ENCODE results near the gene FRYL. TPM values are rescaled to one million over a fixed set of nuclear protein-coding genes. Genes with fewer than 3 reads are reported as not detected.

The FRYL gene
- total and polyA plus RNA-seq, 2 of the 8 experiments (the other 6 are each of a cell fraction or from before 2014, with no cell fraction given) = 8.0 to 36.5 TPM

DNA sequence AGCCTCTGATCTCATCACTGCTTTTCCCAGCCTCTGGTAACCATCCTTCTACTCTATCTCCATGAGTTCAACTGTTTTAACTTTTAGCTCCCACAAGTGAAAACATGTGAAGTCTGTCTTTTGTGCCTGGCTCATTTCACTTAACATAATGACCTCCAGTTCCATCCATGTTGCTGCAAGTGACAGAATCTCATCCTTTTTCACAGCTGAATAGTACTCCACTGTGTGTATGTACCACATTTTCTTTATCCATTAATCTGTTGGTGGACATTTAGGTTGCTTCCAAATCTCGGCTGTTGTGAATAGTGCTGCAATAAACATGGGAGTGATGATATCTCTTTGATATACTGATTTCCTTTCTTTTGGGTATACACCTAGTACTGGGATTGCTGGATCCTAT, 109.5 kb downstream of the FRYL start:
- Histone ChIP-seq H3K14ac (ENCODE audit: insufficient read length) (no peak overlapping the region), H3K4me3 (ENCODE audit: extremely low read depth in 1 of 4, insufficient read depth in 2 of 4, low read depth in 3 of 4, low read length in 4 of 4) (no peak overlapping the region), H2BK120ac (replicated peaks; ENCODE audit: low read depth, low read length) (no peak overlapping the region), H3K36me3 (ENCODE audit: control insufficient read depth in 2 of 4, insufficient read depth in 4 of 4, low read length in 3 of 4) (no peaks in the 10 kb centered on the region), H2BK5ac (ENCODE audit: low read depth, low read length) (no peak overlapping the region), H3K23ac (ENCODE audit: insufficient read length) (no peak overlapping the region), H2BK15ac (ENCODE audit: low read length) (no peak overlapping the region), H3K56ac (replicated peaks; ENCODE audit: insufficient read length, low read depth, low read length) (no peak overlapping the region), H3K27ac (ENCODE audit: low read depth, low read length) (no peak overlapping the region), H2AFZ (ENCODE audit: low read length) (no peak overlapping the region), H3K79me1 (ENCODE audit: low read depth, low read length) (peaks cover 3% of the 10 kb centered on the region; the same call in 1 of the 2 replicates), H2AK5ac (ENCODE audit: low read depth, low read length) (no peak overlapping the region), H3K27me3 (replicated peaks in 1 of 4; ENCODE audit: control insufficient read depth in 3 of 4, extremely low read depth in 1 of 4, insufficient read depth in 3 of 4, low read length in 3 of 4) (no peaks in the 10 kb centered on the region), H3K79me2 (ENCODE audit: control insufficient read depth in 1 of 2, insufficient read depth in 2 of 2, low read length in 2 of 2) (peaks cover 0 to 20% of the 10 kb centered on the region in 2 experiments; a peak in 2 of 4 replicates), H2BK20ac (ENCODE audit: low read length) (no peak overlapping the region), H2BK12ac (ENCODE audit: low read depth, low read length) (no peak overlapping the region), H3K4ac (replicated peaks; ENCODE audit: insufficient read length, low read depth, low read length) (no peak overlapping the region), H3K4me1 (replicated peaks in 1 of 4; ENCODE audit: control insufficient read depth in 3 of 4, insufficient read depth in 4 of 4, low read length in 3 of 4) (no peaks in the 10 kb centered on the region), H3K9ac (replicated peaks in 1 of 4; ENCODE audit: extremely low read depth in 1 of 4, low read depth in 3 of 4, low read length in 3 of 4) (no peak overlapping the region), H3K23me2 (ENCODE audit: low read depth, low read length) (no peaks in the 10 kb centered on the region), H4K8ac (ENCODE audit: extremely low read depth, insufficient read depth, low read length) (no peak overlapping the region), H3K18ac (ENCODE audit: extremely low read depth, low read length) (no peak overlapping the region), H3K4me2 (ENCODE audit: insufficient read depth in 1 of 2, low read depth in 2 of 2, low read length in 2 of 2) (no peak overlapping the region), H3K9me3 (ENCODE audit: insufficient read depth in 2 of 2, low read depth in 1 of 2, low read length in 1 of 2) (no peaks in the 10 kb centered on the region; a peak in 1 of 4 replicates), H4K5ac (ENCODE audit: insufficient read length, low read depth, low read length) (no peak overlapping the region), H4K91ac (replicated peaks; ENCODE audit: insufficient read length, low read length) (no peak overlapping the region), H4K20me1 (replicated peaks in 1 of 2; ENCODE audit: control insufficient read depth in 1 of 2, insufficient read depth in 2 of 2, low read length in 2 of 2) (no peaks in the 10 kb centered on the region)
- ChIA-PET POLR2A (ENCODE audit: partially characterized antibody) (no interaction called here), CTCF (ENCODE audit: partially characterized antibody) (interaction anchor here (1.4 kb wide), 1 partner anchor 11 kb away, joined by 3 read pairs; no protein-coding TSS in a partner anchor)
- TF ChIP-seq KDM1A (IDR thresholded peaks at IDR 0.05; ENCODE audit: borderline replicate concordance, low read length) = 0 out of 2 replicates have a peak, but pooled peaks have one; percentile 23
- no peak for TF ChIP-seq EZH2 (IDR thresholded peaks at IDR 0.05; ENCODE audit: low read depth, low read length, severe bottlenecking)
- no peak for TF ChIP-seq CEBPB (IDR thresholded peaks at IDR 0.05; ENCODE audit: low read depth, low read length)
- no peak for TF ChIP-seq KDM5A (IDR thresholded peaks at IDR 0.05; ENCODE audit: low read length)
- WGBS, 2 experiments (ENCODE audit: extremely low coverage in 1 of 2, insufficient coverage in 1 of 2, insufficient read length in 1 of 2, insufficient replicate concordance in 2 of 2, low coverage in 1 of 2, low lambda C conversion rate in 2 of 2, missing lambda C conversion rate in 1 of 2) = 94% methylated on average over 1 of the region's 1 CpG; no CpG with 5 or more reads in 1 of the 2 experiments
- no peak for FAIRE-seq
- DNase-seq (ENCODE audit: low read depth in 1 of 2, low spot score in 2 of 2) = no peak

Measured in H1 (cell line).